Measurements from ENCODE around the gene ATG10.
"Not testable (repeated sequence)": the region's sequence is repeated elsewhere in the genome, so short reads cannot be mapped to it uniquely, and the experiment has no call there.

Gene ATG10

GRCh38 chr5:82244854-82245635 is 273.2 kb downstream of the ATG10 start:
- in situ Hi-C loops (cut with HindIII; ENCODE audit: low pct_ligation_motif_present, low pct_unique_long_range_greater_than_20kb, low sequenced_read_pairs): no loop called here
- no peak for DNase-seq

DNA sequence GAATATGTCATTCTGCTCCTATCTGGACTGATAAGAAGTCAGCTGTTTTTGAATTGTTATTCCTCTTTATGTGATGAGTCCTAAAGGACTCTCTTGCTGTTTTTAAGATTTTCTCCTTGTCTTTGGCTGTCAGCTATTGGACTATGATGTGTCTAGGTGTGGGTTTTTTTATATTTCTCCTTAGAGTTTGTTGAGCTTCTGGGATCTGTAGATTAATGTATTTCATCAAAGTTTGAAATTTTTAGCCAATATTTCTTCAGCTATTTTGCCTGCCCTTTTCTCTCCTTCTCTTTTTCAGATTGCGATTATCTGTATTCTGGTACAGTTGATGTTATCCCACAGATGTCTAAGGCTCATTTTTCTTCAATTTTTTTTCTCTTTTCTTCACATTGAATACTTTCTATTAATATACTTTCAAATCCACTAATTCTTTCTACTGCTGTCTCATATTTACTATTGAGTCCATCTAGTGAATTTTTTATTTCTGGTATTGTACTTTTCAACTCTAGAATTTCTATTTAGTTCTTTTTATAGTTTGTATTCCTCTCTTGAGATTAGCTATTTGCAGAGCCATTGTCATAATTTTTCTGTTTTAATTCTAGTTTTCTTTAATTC is 275.2 kb downstream of the ATG10 start:
- in situ Hi-C loops (cut with HindIII; ENCODE audit: low pct_ligation_motif_present, low pct_unique_long_range_greater_than_20kb, low sequenced_read_pairs): no loop called here
- no peak for DNase-seq

DNA sequence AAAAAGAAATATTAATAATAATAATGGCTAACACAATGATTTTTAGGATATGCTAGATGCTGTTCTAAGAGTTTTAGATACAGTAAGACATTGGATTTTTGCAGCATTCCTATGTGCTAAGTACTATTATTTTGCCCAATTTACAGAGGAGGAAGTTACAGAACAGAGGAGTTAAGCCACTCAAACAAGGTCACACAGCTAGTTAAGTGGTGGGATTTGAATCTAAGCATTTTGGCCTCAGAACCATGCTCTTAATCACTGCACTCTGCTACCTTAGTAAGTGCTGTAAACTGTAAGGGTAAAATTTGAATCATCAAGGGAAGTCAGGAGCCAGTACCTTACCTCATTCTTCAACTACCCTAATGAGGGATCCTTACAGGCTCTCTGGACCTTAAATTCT is 280.9 kb downstream of the ATG10 start:
- DNase-seq: no peak
- in situ Hi-C loops (cut with HindIII; ENCODE audit: low pct_ligation_motif_present, low pct_unique_long_range_greater_than_20kb, low sequenced_read_pairs): no loop called here

DNA sequence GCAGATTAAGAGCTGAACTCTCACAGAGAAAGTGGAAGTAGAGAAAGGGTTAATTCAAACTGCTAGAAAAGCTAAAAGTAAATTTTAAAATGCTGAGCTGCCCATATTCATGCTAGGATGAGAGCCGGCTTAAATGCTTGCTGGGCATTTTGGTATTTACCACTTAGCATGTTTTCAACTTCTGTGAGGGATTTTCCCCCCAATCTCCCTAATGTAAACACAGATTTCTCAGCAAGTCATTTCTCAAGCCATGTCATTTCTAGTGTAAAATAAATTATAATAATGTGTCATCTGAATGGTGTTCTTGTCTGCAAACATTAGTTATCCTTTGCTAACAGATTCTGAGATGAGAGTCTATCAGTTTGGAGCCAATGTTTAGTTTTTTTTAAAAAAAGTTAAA is 284.0 kb downstream of the ATG10 start:
- in situ Hi-C loops (cut with HindIII; ENCODE audit: low pct_ligation_motif_present, low pct_unique_long_range_greater_than_20kb, low sequenced_read_pairs): no loop called here
- no peak for DNase-seq

- in situ Hi-C loops (cut with HindIII; ENCODE audit: low pct_ligation_motif_present, low pct_unique_long_range_greater_than_20kb, low sequenced_read_pairs): no loop called here
- no peak for DNase-seq
Measured at GRCh38 chr5:82257247-82257646, 285.4 kb downstream of the ATG10 start.

DNA sequence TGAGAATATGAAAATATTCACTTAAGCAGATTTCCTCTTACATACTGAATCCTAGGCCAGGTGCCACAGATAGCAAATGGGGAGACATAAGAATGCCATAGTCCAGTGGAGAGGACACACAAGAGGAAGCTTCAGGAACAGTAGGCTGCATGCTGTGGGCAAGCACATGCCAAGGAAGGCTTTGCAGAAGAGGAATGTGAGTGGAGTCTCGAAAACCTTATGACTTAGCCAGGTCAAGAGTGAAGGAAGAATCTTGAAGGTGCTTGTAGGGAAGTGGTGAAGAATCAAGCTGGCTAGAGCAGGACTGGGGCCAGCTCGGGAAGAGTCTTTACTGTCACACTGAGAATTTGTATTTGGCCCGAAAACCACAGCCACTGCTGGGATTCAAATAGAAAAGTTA is 285.9 kb downstream of the ATG10 start:
- in situ Hi-C loops (cut with HindIII; ENCODE audit: low pct_ligation_motif_present, low pct_unique_long_range_greater_than_20kb, low sequenced_read_pairs): no loop called here
- DNase-seq: no peak

DNA sequence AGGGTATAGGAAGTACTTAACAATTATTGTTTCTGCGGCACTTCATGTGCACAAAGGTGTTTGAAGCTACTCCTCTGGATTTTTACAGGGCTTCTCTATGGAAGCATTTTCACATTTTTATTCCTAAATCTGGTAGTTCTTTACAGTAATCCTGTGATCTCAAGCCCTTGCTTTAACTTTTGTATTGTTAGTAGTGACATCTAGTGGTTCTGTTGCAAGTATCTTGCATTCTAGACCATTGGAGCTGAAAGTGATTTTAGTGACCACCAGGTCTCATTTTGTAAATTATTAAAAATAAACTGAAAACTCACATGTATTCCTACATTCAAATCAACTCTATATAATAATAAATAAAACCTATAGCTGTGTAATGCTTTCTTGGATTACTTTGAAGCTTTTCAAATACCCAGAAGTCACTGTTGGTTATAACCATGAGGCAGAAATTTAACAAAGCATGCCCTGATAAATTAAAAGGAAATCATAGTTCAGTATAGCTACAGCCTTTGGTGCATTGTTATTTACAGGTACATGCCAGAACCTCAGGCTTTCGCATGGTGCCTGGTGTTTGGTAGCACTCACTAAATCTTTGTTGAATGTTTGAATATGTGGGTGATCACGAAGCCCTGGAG is 287.5 kb downstream of the ATG10 start:
- in situ Hi-C loops (cut with HindIII; ENCODE audit: low pct_ligation_motif_present, low pct_unique_long_range_greater_than_20kb, low sequenced_read_pairs): no loop called here
- peak; percentile 42 for DNase-seq

DNA sequence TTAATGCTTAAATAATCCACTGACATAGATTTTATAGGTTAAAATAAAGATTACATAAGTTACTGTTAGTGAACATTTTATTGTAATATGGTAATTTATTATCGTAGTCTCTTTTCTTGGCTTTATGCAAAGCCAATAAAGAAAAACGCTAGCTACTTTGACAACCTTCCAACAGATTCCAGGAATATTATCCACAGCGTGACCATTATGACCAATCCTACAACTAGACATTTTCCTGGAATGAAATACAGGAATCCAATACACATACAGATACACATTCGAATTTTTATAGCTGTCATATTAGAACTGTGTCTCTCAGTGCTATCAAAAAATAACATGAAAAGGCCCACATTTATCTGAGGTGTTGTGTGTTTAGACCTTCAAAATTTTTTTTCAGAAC is 293.2 kb downstream of the ATG10 start:
- DNase-seq: no peak
- in situ Hi-C loops (cut with HindIII; ENCODE audit: low pct_ligation_motif_present, low pct_unique_long_range_greater_than_20kb, low sequenced_read_pairs): no loop called here

GRCh38 chr5:82267297-82267933 is 295.6 kb downstream of the ATG10 start:
- DNase-seq: not testable (repeated sequence)

GRCh38 chr5:82269363-82269762 is 297.5 kb downstream of the ATG10 start:
- DNase-seq; in situ Hi-C loops (cut with HindIII; ENCODE audit: low pct_ligation_motif_present, low pct_unique_long_range_greater_than_20kb, low sequenced_read_pairs): not testable (repeated sequence)

More at GRCh38 chr5:82267297-82267933, 295.6 kb downstream of the ATG10 start:
- in situ Hi-C loops (cut with HindIII; ENCODE audit: low pct_ligation_motif_present, low pct_unique_long_range_greater_than_20kb, low sequenced_read_pairs): not testable (repeated sequence)

DNA sequence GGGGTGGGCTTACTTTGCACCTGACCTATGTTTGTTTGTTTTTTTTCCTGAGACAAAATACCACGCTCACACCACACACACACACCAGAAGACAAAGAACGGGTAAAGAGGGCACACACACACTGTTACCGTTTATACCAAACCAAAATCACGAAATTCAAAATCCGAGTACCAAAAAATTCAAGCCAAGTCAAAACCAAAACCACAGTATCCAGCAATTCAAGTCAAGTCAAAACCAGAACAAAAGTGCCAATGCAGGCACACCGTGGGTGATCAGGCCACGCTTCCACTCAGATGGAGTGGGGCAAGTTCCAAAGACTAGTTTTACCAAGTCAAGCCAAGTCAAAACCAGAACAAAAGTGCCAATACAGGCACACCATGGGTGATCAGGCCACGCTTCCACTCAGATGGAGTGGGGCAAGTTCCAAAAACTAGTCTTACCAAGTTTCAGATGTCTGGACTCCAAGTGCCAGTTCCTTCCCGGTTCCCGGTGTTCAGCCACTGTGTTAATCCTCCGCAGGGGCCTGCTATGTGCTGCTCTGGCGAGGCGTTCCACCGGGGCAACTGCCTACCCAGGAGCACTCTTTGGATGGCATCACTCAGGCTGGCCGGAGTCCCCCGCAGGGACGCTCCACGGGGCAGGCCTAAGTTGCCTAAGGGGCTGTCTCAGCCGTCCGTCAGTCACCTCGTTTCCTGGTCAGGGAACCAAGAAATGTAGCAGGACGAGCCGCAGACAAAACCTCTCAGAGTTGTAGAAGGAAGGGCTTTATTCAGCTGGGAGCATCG is 300.9 kb downstream of the ATG10 start:
- DNase-seq; in situ Hi-C loops (cut with HindIII; ENCODE audit: low pct_ligation_motif_present, low pct_unique_long_range_greater_than_20kb, low sequenced_read_pairs): not testable (repeated sequence)

- DNase-seq; in situ Hi-C loops (cut with HindIII; ENCODE audit: low pct_ligation_motif_present, low pct_unique_long_range_greater_than_20kb, low sequenced_read_pairs): not testable (repeated sequence)
Measured at GRCh38 chr5:82273426-82273825, 301.6 kb downstream of the ATG10 start.

DNA sequence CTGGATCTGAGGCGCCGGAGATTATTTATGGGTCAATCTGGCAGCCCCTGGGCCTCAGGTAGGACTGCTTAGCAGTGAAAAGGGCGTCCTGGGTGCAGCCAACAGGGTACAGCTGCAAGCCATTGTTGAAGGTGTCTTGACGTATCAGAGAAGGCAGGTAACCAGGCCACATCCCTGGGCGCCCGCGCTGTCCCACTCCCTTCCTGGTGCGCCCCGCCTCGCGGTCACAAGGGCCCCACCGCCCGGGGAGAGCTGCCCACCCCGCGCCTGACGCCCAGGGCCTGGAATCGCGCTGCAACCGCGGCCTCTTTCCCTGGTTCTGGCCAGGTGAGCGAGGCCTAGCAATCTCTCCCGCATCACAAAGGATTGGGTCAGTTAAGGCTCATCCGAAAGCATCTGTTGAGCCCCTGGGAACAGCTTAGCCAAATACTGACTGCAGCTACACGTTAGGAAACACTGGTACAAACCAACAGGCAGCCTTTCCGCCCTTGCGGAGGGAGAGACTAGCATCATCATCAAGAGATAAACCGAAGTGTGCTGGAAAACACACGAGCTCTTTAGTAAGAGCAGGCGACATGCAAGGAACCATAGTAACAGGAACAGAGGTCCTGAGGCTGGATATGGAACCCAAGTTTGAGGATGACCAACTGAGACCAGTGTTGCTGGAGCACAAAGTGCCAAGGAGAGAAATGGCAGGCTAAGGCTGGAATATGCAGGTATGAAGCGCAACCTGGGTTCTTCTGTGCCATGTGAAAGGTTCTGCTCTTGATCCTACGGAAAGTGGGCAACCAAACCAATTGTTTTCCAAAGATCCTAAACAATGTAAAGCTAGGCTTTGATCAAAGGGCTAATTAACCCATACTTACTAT is 302.8 kb downstream of the ATG10 start:
- DNase-seq: no peak
- in situ Hi-C loops (cut with HindIII; ENCODE audit: low pct_ligation_motif_present, low pct_unique_long_range_greater_than_20kb, low sequenced_read_pairs): no loop called here

GRCh38 chr5:82275216-82275664 is 303.4 kb downstream of the ATG10 start:
- in situ Hi-C loops (cut with HindIII; ENCODE audit: low pct_ligation_motif_present, low pct_unique_long_range_greater_than_20kb, low sequenced_read_pairs): no loop called here

GRCh38 chr5:82276800-82277612 is 305.2 kb downstream of the ATG10 start:
- in situ Hi-C loops (cut with HindIII; ENCODE audit: low pct_ligation_motif_present, low pct_unique_long_range_greater_than_20kb, low sequenced_read_pairs): no loop called here
- DNase-seq: no peak

More at GRCh38 chr5:82275216-82275664, 303.4 kb downstream of the ATG10 start:
- DNase-seq: no peak

DNA sequence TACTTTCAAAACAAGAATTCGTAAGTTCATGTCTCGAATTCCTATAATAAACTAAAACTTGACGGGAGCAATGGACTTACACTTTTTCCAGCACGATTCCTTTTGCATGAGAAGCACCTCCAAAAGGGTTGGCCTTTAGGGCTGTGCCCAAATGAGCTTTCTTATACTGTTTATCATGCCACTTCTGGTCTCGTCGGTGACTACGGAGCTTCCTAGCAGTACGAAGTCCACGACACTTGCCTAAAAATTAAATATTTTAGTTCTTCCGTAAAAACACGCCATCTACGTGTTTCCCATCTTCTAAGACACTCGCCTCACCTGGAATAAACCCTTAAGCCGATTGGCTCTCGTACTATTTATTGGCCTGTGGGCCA is 305.8 kb downstream of the ATG10 start:
- in situ Hi-C loops (cut with HindIII; ENCODE audit: low pct_ligation_motif_present, low pct_unique_long_range_greater_than_20kb, low sequenced_read_pairs): no loop called here
- DNase-seq: peak; percentile 11

Data from ACHN (cell line).